Measurements from ENCODE around the gene CEBPZ. TPM values are rescaled to one million over a fixed set of nuclear protein-coding genes. Genes with fewer than 3 reads are reported as not detected.

CEBPZ gene
- total and polyA plus RNA-seq, 4 donors: 44.3 to 69.5 (median 48.9) TPM

DNA sequence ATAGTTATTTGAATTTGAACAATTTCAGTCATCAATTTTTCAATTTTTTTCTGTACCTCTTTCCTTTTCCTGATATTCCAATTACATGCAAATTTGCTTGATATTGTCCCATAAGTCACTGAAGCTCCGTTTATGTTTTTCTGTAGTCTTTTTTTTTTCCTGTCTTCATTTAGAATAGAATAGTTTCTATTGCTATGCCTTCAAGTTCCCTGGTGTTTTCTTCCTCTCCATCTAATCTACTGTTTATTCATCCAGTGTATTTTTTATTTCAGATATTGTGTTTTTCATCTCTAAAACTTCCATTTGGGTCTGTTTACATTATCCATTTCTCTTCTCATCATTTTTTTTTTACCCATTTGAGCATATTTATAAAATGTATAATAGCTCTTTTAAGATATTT is 66.6 kb downstream of the CEBPZ start:
- H3K27me3 ChIP-seq (ENCODE audit: control insufficient read depth, insufficient read depth, low read length): no peaks in the 10 kb centered on the region
- no peak overlapping the region for H3K27ac ChIP-seq (ENCODE audit: low read depth, low read length)
- no CpG with 5 or more reads among the region's 1 CpG for WGBS (ENCODE audit: insufficient coverage)
- no peaks in the 10 kb centered on the region for H3K36me3 ChIP-seq (ENCODE audit: control insufficient read depth, insufficient read depth, low read length)
- no peaks in the 10 kb centered on the region for H3K4me1 ChIP-seq (ENCODE audit: control insufficient read depth, insufficient read depth, low read length)
- no peak overlapping the region for H3K4me3 ChIP-seq (ENCODE audit: low read depth, low read length)
- DNase-seq (ENCODE audit: low read depth in 4 of 6, low spot score in 6 of 6): no peak
- peaks cover 3% of the 10 kb centered on the region for H3K9me3 ChIP-seq (ENCODE audit: control insufficient read depth, insufficient read depth, low read length)

DNA sequence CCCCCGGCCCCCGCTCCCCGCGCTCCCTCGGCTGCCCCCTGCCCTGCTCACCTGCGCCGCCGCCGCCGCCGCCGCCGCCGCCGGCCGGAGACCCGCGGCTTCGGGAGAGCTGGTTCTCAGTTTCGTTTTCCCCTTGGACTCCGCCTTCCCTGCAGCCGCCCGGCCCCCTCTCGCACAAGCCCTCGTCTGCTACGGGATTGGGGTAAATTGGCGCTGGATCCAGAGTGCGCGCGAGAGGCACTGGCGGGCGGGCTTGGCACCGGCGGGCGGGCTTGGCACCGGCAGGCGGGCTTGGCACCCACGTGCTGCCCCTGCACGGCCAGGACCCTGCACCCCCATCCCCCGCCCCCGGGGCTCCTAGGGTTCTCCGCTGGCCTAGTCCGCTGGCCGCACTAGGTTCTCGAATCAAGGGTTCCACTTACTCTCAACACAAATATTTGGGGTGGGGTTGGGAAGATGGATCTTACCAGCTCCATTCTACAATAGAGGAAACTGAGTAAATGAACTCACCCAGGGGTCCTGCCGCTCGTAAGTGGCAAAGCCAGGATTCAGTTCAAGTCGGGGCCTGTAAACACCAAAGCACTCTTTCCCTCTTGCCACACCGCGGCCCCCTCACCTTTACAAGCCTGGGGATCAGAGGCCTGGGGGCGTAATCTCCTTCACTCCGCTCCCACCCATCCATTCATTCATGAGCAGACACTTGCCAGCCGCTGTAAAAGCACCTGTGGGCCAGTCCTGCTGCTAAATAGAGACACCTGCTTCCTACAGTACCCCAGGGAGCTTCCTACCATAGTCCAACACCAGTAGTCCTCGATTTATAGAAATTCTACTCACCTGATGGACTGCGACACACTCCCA is 74.3 kb downstream of the CEBPZ start, which contains the start of gene EIF2AK2:
Gene EIF2AK2, minus strand, starts transcription at position 124 of the 858 bp plus-strand sequence. CDS start 9,174 bp downstream, outside the sequence.
- peak; percentile 21 to 93 (median 58) for DNase-seq (ENCODE audit: low read depth in 4 of 6, low spot score in 6 of 6)
- peaks cover 15% of the 10 kb centered on the region for H3K4me1 ChIP-seq (ENCODE audit: control insufficient read depth, insufficient read depth, low read length)
- no peaks in the 10 kb centered on the region for H3K9me3 ChIP-seq (ENCODE audit: control insufficient read depth, insufficient read depth, low read length)
- H3K36me3 ChIP-seq (ENCODE audit: control insufficient read depth, insufficient read depth, low read length): peaks cover 3% of the 10 kb centered on the region
- peak within 1 kb of the TSS; percentile 91 for H3K27ac ChIP-seq (ENCODE audit: low read depth, low read length)
- H3K27me3 ChIP-seq (ENCODE audit: control insufficient read depth, insufficient read depth, low read length): no peaks in the 10 kb centered on the region
- 7% methylated on average over 45 of the region's 55 CpGs for WGBS (ENCODE audit: insufficient coverage)
- peak within 1 kb of the TSS; percentile 72 for H3K4me3 ChIP-seq (ENCODE audit: low read depth, low read length)

GRCh38 chr2:37156071-37156856 is 75.1 kb downstream of the CEBPZ start:
- peaks cover 15% of the 10 kb centered on the region for H3K4me1 ChIP-seq (ENCODE audit: control insufficient read depth, insufficient read depth, low read length)
- H3K27me3 ChIP-seq (ENCODE audit: control insufficient read depth, insufficient read depth, low read length): no peaks in the 10 kb centered on the region
- H3K27ac ChIP-seq (ENCODE audit: low read depth, low read length): peak overlapping the region; percentile 91
- WGBS (ENCODE audit: insufficient coverage): 0% methylated on average over 26 of the region's 27 CpGs
- peak overlapping the region; percentile 72 for H3K4me3 ChIP-seq (ENCODE audit: low read depth, low read length)
- H3K9me3 ChIP-seq (ENCODE audit: control insufficient read depth, insufficient read depth, low read length): no peaks in the 10 kb centered on the region
- peak; percentile 24 to 88 (median 50) for DNase-seq (ENCODE audit: low read depth in 4 of 6, low spot score in 6 of 6)
- peaks cover 5% of the 10 kb centered on the region for H3K36me3 ChIP-seq (ENCODE audit: control insufficient read depth, insufficient read depth, low read length)

GRCh38 chr2:37154785-37155184 is 76.6 kb downstream of the CEBPZ start:
- Histone ChIP-seq H3K4me3 (ENCODE audit: low read depth, low read length) (no peak overlapping the region), H3K27me3 (ENCODE audit: control insufficient read depth, insufficient read depth, low read length) (no peaks in the 10 kb centered on the region), H3K9me3 (ENCODE audit: control insufficient read depth, insufficient read depth, low read length) (no peaks in the 10 kb centered on the region), H3K27ac (ENCODE audit: low read depth, low read length) (no peak overlapping the region), H3K36me3 (ENCODE audit: control insufficient read depth, insufficient read depth, low read length) (peaks cover 5% of the 10 kb centered on the region), H3K4me1 (ENCODE audit: control insufficient read depth, insufficient read depth, low read length) (peaks cover 15% of the 10 kb centered on the region)
- 91% methylated on average over 4 of the region's 4 CpGs for WGBS (ENCODE audit: insufficient coverage)
- DNase-seq (ENCODE audit: low read depth in 4 of 6, low spot score in 6 of 6): no peak

GRCh38 chr2:37153224-37153623 is 78.2 kb downstream of the CEBPZ start:
- Histone ChIP-seq H3K4me3 (ENCODE audit: low read depth, low read length) (no peak overlapping the region), H3K27ac (ENCODE audit: low read depth, low read length) (no peak overlapping the region), H3K9me3 (ENCODE audit: control insufficient read depth, insufficient read depth, low read length) (no peaks in the 10 kb centered on the region), H3K27me3 (ENCODE audit: control insufficient read depth, insufficient read depth, low read length) (no peaks in the 10 kb centered on the region), H3K4me1 (ENCODE audit: control insufficient read depth, insufficient read depth, low read length) (peaks cover 15% of the 10 kb centered on the region), H3K36me3 (ENCODE audit: control insufficient read depth, insufficient read depth, low read length) (peaks cover 7% of the 10 kb centered on the region)
- no CpG with 5 or more reads among the region's 5 CpGs for WGBS (ENCODE audit: insufficient coverage)
- no peak for DNase-seq (ENCODE audit: low read depth in 4 of 6, low spot score in 6 of 6)

Other genes starting within 250 kb of the CEBPZ start
- gene HEATR5B, start 147.2 kb downstream of the CEBPZ start, total RNA-seq: 10 to 100 TPM; 28.9 to 58.6 TPM
- gene HEATR5B, start 147.2 kb downstream of the CEBPZ start, polyA plus RNA-seq (ENCODE audit: insufficient read length in 2 of 2): 10 to 100 TPM; 25.2 to 27.7 TPM
- 10 to 100 TPM; 13.7 to 21.1 TPM for gene GPATCH11, start 147.1 kb downstream of the CEBPZ start, total RNA-seq
- 10 to 100 TPM; 14.9 to 22.0 TPM for gene GPATCH11, start 147.1 kb downstream of the CEBPZ start, polyA plus RNA-seq (ENCODE audit: insufficient read length in 2 of 2)
- 10 to 100 TPM; 36.3 to 62.6 TPM for gene EIF2AK2, start 74.6 kb downstream of the CEBPZ start, total RNA-seq
- gene EIF2AK2, start 74.6 kb downstream of the CEBPZ start, polyA plus RNA-seq (ENCODE audit: insufficient read length in 2 of 2): 10 to 100 TPM; 30.5 to 31.1 TPM
- not detected for gene SULT6B1, start 42.9 kb downstream of the CEBPZ start, total RNA-seq
- not detected for gene SULT6B1, start 42.9 kb downstream of the CEBPZ start, polyA plus RNA-seq (ENCODE audit: insufficient read length in 2 of 2)
- gene CEBPZOS, start 35.1 kb downstream of the CEBPZ start, total RNA-seq: 10 to 100 TPM; 32.6 to 41.8 TPM
- gene CEBPZOS, start 35.1 kb downstream of the CEBPZ start, polyA plus RNA-seq (ENCODE audit: insufficient read length in 2 of 2): 10 to 100 TPM; 55.7 to 61.6 TPM
- 10 to 100 TPM; 22.4 to 30.0 TPM for gene NDUFAF7, start 62 bp upstream of the CEBPZ start, total RNA-seq
- 10 to 100 TPM; 28.0 to 36.5 TPM for gene NDUFAF7, start 62 bp upstream of the CEBPZ start, polyA plus RNA-seq (ENCODE audit: insufficient read length in 2 of 2)
- 10 to 100 TPM; 55.8 to 68.6 TPM for gene PRKD3, start 93.2 kb upstream of the CEBPZ start, total RNA-seq
- gene PRKD3, start 93.2 kb upstream of the CEBPZ start, polyA plus RNA-seq (ENCODE audit: insufficient read length in 2 of 2): 10 to 100 TPM; 23.2 to 30.1 TPM
- 10 to 100 TPM; 10.4 to 26.1 TPM for gene QPCT, start 113.0 kb upstream of the CEBPZ start, total RNA-seq
- gene QPCT, start 113.0 kb upstream of the CEBPZ start, polyA plus RNA-seq (ENCODE audit: insufficient read length in 2 of 2): 10 to 100 TPM; 25.6 to 26.5 TPM